Neural cell (in vitro differentiated cells): Measurements from ENCODE around the gene PLSCR4.

Source experiments
- CTCF ChIP-seq: fragments of 450-650 bp; IDR thresholded peaks from 2 replicates; pipeline ENCODE4 v1.5.1; 2014; ENCODE audit warnings: antibody characterized with exemption, mild to moderate bottlenecking, moderate library complexity; ENCODE audit not compliant: poor library complexity, severe bottlenecking
- EZH2 ChIP-seq: fragments of 200-600, 300-800 bp; shearing (Covaris generic), sonication (generic); IDR thresholded peaks from 2 replicates; pipeline ENCODE4 v1.6.1; 2014; ENCODE audit warnings: antibody characterized with exemption, low read length, borderline replicate concordance, mild to moderate bottlenecking; ENCODE audit not compliant: insufficient read depth, poor library complexity, severe bottlenecking
- MXI1 ChIP-seq: fragments of 450-650 bp; conservative IDR thresholded peaks from 2 replicates; pipeline ENCODE4 v1.6.1; 2014; ENCODE audit warnings: antibody characterized with exemption, mild to moderate bottlenecking; ENCODE audit not compliant: poor library complexity, severe bottlenecking
- POLR2AphosphoS5 ChIP-seq: IDR thresholded peaks from 2 replicates; pipeline ENCODE4 v1.6.1; 2012
- RAD21 ChIP-seq: fragments of 450-650 bp; conservative IDR thresholded peaks from 2 replicates; pipeline ENCODE4 v1.6.1; 2014; ENCODE audit warnings: antibody characterized with exemption, mild to moderate bottlenecking, moderate library complexity

GRCh38 chr3:146166415-146166821 is 84.5 kb downstream of the PLSCR4 start:
- TF ChIP-seq CTCF: no peak
- no peak for TF ChIP-seq EZH2
- TF ChIP-seq RAD21: no peak
- TF ChIP-seq POLR2AphosphoS5: no peak
- TF ChIP-seq MXI1: no peak
